DOHH2 (cell line): Measurements from ENCODE around the gene ITGAE.

Source experiments
- EZH2phosphoT487 ChIP-seq: fragments of 200-600 bp; sonication (generic); IDR thresholded peaks from 2 replicates; pipeline ENCODE4 v1.6.1; 2017; ENCODE audit warnings: borderline replicate concordance, mild to moderate bottlenecking, antibody characterized with exemption, low read length, moderate library complexity, mixed read lengths
- TF ChIP-seq, protein P1 (sequence below): fragments of 200-600 bp; sonication (generic); IDR thresholded peaks from one replicate; pipeline ENCODE4 v1.5.1; 2014; ENCODE audit warnings: antibody characterized with exemption, mild to moderate bottlenecking, low read depth, low read length; ENCODE audit not compliant: poor library complexity, severe bottlenecking

DNA sequence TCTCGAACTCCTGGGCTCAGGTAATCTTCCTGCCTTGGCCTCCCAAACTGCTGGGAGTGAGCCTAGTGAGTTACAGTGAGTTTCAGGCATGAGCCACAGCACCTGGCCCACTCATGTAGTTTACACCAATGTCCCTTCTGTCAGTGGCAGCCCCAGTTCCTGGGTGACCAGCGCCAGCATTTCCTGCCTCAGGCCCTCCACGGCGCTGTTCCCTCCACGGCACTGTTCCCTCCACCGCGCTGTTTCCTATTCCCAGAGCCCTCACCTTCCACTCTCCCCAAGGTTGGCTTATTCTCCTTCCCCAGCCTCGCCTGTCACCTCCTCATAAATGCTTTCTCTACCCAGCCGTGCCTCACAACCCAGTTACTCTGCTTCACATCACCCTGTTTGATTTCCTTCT lies 32.6 kb downstream of the ITGAE start:
- TF ChIP-seq, protein P1, sequence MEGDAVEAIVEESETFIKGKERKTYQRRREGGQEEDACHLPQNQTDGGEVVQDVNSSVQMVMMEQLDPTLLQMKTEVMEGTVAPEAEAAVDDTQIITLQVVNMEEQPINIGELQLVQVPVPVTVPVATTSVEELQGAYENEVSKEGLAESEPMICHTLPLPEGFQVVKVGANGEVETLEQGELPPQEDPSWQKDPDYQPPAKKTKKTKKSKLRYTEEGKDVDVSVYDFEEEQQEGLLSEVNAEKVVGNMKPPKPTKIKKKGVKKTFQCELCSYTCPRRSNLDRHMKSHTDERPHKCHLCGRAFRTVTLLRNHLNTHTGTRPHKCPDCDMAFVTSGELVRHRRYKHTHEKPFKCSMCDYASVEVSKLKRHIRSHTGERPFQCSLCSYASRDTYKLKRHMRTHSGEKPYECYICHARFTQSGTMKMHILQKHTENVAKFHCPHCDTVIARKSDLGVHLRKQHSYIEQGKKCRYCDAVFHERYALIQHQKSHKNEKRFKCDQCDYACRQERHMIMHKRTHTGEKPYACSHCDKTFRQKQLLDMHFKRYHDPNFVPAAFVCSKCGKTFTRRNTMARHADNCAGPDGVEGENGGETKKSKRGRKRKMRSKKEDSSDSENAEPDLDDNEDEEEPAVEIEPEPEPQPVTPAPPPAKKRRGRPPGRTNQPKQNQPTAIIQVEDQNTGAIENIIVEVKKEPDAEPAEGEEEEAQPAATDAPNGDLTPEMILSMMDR: no peak
- TF ChIP-seq EZH2phosphoT487: no peak
